Measurements from ENCODE around the gene CDC123. TPM values are rescaled to one million over a fixed set of nuclear protein-coding genes. Genes with fewer than 3 reads are reported as not detected.

Gene CDC123
- polyA plus RNA-seq, 1 experiment: 138 TPM

DNA sequence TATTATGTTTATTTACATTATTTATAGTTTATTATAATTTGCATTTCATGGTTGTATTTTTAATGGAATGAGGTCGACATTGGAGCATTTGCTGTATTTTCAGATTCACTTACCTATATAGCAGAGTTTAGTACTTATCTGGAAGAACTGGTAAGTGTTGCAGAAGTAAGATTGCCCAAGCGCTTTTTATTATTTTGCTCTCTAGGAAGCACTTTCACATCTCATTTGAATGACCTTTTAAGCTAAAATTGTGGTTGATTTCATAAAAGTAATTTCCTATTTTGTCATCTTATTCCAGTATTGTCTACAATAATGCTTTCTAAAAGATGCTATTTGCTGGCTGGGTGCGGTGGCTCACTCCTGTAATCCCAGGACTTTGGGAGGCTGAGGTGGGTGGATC lies 37.9 kb upstream of the CDC123 start:
- Histone ChIP-seq H3K27me3 (ENCODE audit: control insufficient read depth, insufficient read depth, low read length) (no peaks in the 10 kb centered on the region), H3K27ac (ENCODE audit: low read depth, low read length) (no peak overlapping the region), H3K4me3 (ENCODE audit: low read depth, low read length) (no peak overlapping the region), H3K9me3 (ENCODE audit: control insufficient read depth, insufficient read depth, low read length) (no peaks in the 10 kb centered on the region)
- CTCF ChIA-PET: no interaction called here
- TF ChIP-seq, protein P1, sequence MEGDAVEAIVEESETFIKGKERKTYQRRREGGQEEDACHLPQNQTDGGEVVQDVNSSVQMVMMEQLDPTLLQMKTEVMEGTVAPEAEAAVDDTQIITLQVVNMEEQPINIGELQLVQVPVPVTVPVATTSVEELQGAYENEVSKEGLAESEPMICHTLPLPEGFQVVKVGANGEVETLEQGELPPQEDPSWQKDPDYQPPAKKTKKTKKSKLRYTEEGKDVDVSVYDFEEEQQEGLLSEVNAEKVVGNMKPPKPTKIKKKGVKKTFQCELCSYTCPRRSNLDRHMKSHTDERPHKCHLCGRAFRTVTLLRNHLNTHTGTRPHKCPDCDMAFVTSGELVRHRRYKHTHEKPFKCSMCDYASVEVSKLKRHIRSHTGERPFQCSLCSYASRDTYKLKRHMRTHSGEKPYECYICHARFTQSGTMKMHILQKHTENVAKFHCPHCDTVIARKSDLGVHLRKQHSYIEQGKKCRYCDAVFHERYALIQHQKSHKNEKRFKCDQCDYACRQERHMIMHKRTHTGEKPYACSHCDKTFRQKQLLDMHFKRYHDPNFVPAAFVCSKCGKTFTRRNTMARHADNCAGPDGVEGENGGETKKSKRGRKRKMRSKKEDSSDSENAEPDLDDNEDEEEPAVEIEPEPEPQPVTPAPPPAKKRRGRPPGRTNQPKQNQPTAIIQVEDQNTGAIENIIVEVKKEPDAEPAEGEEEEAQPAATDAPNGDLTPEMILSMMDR (IDR thresholded peaks at IDR 0.05; ENCODE audit: low read depth, low read length): no peak
- no peak for DNase-seq (ENCODE audit: low read depth, low spot score)
- POLR2A ChIA-PET: no interaction called here

DNA sequence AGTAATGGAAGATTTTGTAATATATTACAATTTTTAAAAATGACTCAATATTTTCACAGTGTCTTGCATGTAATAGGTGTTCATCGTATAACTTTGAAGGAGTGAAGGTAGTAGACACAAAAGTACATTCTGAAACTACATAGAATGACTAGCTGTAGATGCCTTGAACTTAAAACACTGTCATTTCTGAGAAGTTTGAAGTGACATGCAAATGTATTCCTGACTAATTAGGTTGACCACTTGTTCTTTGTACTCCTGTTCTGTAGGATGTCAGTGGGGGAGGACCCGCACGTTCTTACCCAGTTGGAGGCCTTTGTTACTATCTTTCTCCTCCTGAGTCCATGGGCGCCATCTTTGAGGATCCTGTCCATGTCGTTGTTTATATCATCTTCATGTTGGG lies 35.3 kb upstream of the CDC123 start:
- ChIA-PET POLR2A (no interaction called here), CTCF (no interaction called here)
- H3K27me3 ChIP-seq (ENCODE audit: control insufficient read depth, insufficient read depth, low read length): no peaks in the 10 kb centered on the region
- TF ChIP-seq, protein P1 (IDR thresholded peaks at IDR 0.05; ENCODE audit: low read depth, low read length): no peak
- no peak overlapping the region for H3K4me3 ChIP-seq (ENCODE audit: low read depth, low read length)
- no peak for DNase-seq (ENCODE audit: low read depth, low spot score)
- no peaks in the 10 kb centered on the region for H3K9me3 ChIP-seq (ENCODE audit: control insufficient read depth, insufficient read depth, low read length)
- H3K27ac ChIP-seq (ENCODE audit: low read depth, low read length): no peak overlapping the region

DNA sequence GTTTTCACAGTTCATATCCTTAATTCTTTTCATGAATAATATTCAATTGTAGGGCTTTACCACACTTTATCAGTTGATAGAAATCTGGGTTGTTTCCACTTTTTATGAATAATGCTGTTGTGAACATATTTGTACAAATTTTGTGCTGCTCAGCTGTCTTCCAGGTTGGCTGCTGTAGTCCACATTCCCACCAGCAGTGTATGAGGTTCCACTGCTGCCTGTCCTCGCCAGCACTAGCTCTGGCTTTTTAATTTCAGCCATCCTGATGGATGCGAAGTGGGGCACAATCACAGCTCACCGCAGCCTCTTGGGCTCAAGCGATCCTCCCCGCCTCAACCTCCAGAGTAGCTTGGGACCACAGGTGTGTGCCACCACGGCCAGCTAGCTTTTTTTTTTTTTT lies 33.1 kb upstream of the CDC123 start:
- POLR2A ChIA-PET: interaction anchor here (0.7 kb wide), 1 partner anchor 10 kb away, joined by 5 read pairs; no protein-coding TSS in a partner anchor
- TF ChIP-seq, protein P1 (IDR thresholded peaks at IDR 0.05; ENCODE audit: low read depth, low read length): no peak
- H3K27ac ChIP-seq (ENCODE audit: low read depth, low read length): no peak overlapping the region

DNA sequence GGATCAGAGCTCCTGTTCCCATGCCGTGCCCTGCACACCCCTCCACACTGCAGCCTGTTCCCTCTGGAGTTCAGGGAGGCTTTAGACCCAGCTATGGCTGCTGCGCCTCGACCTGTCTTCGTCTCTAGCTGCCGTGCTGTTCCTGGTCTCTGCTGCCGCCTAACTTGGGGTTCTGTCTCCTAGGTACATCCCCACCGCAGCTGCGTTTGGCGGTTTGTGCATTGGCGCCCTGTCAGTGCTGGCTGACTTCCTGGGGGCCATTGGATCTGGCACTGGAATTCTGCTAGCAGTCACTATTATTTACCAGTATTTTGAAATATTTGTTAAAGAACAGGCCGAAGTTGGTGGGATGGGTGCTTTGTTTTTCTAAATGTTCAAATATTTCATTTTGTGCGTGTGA lies 31.9 kb upstream of the CDC123 start:
- POLR2A ChIA-PET: no interaction called here
- DNase-seq (ENCODE audit: low read depth, low spot score): no peak
- TF ChIP-seq, protein P1 (IDR thresholded peaks at IDR 0.05; ENCODE audit: low read depth, low read length): no peak
- Histone ChIP-seq H3K4me3 (ENCODE audit: low read depth, low read length) (no peak overlapping the region), H3K27me3 (ENCODE audit: control insufficient read depth, insufficient read depth, low read length) (no peaks in the 10 kb centered on the region), H3K9me3 (ENCODE audit: control insufficient read depth, insufficient read depth, low read length) (no peaks in the 10 kb centered on the region), H3K27ac (ENCODE audit: low read depth, low read length) (no peak overlapping the region)
- CTCF ChIA-PET: interaction anchor here (1.2 kb wide), 1 partner anchor 51 kb away, joined by 3 read pairs; no protein-coding TSS in a partner anchor

More for the DNA sequence above, 33.1 kb upstream of the CDC123 start:
- DNase-seq (ENCODE audit: low read depth, low spot score): no peak
- H3K9me3 ChIP-seq (ENCODE audit: control insufficient read depth, insufficient read depth, low read length): no peaks in the 10 kb centered on the region
- H3K4me3 ChIP-seq (ENCODE audit: low read depth, low read length): no peak overlapping the region
- CTCF ChIA-PET: interaction anchor here (1.8 kb wide), 1 partner anchor 52 kb away, joined by 4 read pairs; no protein-coding TSS in a partner anchor
- H3K27me3 ChIP-seq (ENCODE audit: control insufficient read depth, insufficient read depth, low read length): no peaks in the 10 kb centered on the region

DNA sequence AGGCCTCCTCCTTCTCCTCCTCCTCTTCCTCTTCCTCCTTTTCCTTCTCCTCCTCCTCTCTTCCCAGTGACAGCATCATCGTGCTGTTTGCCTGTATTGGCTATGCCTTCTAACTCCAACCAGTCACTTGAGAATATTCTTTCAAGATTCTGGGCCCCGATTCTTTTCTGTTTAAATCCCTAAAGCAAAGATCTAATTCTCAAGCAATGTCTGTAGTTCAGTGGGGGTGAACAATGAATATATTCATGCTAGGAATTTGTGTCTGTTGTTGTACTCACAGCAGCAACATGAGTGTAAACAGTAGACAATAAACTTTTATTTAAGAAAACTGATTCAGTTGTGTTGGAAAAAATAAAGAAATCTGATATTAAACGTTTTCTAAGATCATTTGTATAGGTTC lies 31.0 kb upstream of the CDC123 start:
- ChIA-PET POLR2A (no interaction called here), CTCF (interaction anchor here (1.2 kb wide), 1 partner anchor 50 kb away, joined by 3 read pairs; no protein-coding TSS in a partner anchor)
- no peaks in the 10 kb centered on the region for H3K27me3 ChIP-seq (ENCODE audit: control insufficient read depth, insufficient read depth, low read length)
- H3K4me3 ChIP-seq (ENCODE audit: low read depth, low read length): no peak overlapping the region
- DNase-seq (ENCODE audit: low read depth, low spot score): no peak
- no peak overlapping the region for H3K27ac ChIP-seq (ENCODE audit: low read depth, low read length)
- H3K9me3 ChIP-seq (ENCODE audit: control insufficient read depth, insufficient read depth, low read length): no peaks in the 10 kb centered on the region
- TF ChIP-seq, protein P1 (IDR thresholded peaks at IDR 0.05; ENCODE audit: low read depth, low read length): no peak
